GM12892 (cell line): ENCODE measurements around the gene CD55.

Source experiments
- POLR2A ChIP-seq: IDR thresholded peaks from 2 replicates; pipeline ENCODE4 v1.6.1; 2011; ENCODE audit warnings: low read depth, low read length, control low read depth
- POLR2AphosphoS5 ChIP-seq: IDR thresholded peaks from 2 replicates; pipeline ENCODE4 v1.6.1; 2011; ENCODE audit warnings: low read depth, low read length, control low read depth
- TAF1 ChIP-seq: IDR thresholded peaks from 2 replicates; pipeline ENCODE4 v1.6.1; 2011; ENCODE audit warnings: low read depth, mild to moderate bottlenecking, control low read depth, low read length, borderline replicate concordance

DNA sequence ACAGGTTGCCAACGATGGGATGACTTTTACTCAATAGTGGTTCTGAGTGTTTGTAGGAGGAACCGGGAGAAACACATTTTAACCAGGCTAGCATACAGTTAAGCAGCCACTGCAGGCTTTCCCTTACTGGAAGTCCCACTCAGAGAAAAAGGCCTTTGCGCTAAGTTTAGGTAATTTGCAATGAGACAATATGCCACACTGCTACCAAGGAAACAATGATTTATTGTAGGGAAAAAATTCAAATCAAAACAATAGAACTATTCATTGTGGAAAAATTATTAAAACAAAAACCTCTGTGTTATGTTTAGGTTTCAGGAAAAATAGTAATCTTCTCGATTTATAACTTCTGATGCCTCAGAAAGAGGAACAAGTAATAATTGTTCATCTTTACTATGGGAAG, 81.3 kb downstream of the CD55 start:
- TF ChIP-seq POLR2A (no peak), POLR2AphosphoS5 (no peak), TAF1 (no peak)
